Right atrium auricular region (tissue), 2 donors: ENCODE data around the gene ZNF625. TPM values are rescaled to one million over a fixed set of nuclear protein-coding genes. Genes with fewer than 3 reads are reported as not detected.

ENCODE experiments used
- DNase-seq: peaks from one replicate; pipeline ENCODE4 v3.0.0-alpha.2; 2019; ENCODE audit warnings: low spot score
- H3K27ac ChIP-seq, 2 donors: fragments of 200-600 bp; sonication (generic); 1 replicate in 1 of 2; 2 replicates in 1 of 2; pipeline ENCODE4 v1.5.1; 2016 to 2019
- H3K27me3 ChIP-seq, 2 donors: fragments of 200-600 bp; sonication (generic); one replicate each; pipeline versions ENCODE4 v1.5.1 to v1.6.0; 2017 to 2019
- H3K36me3 ChIP-seq: fragments of 200-600 bp; sonication (generic); one replicate; pipeline ENCODE4 v1.5.1; 2016
- H3K4me1 ChIP-seq, 2 donors: fragments of 200-600 bp; sonication (generic); one replicate each; pipeline versions ENCODE4 v1.5.1 to v1.6.0; 2017 to 2019
- H3K4me3 ChIP-seq, 2 donors: fragments of 200-600 bp; sonication (generic); 1 replicate in 1 of 2; 2 replicates in 1 of 2; pipeline ENCODE4 v1.5.1; 2017 to 2019; ENCODE audit warnings: mild to moderate bottlenecking in 1 of 2, moderate library complexity in 1 of 2
- H3K9me3 ChIP-seq, 2 donors: fragments of 200-600 bp; sonication (generic); one replicate each; pipeline ENCODE4 v1.5.1; 2019
- total RNA-seq, 2 donors: library from RNA; depleted of rRNA; stranded (reverse); fragments of >200 nt; gene quantifications; one replicate each; pipeline ENCODE4 v1.1.0, GENCODE V29; 2016
- TF ChIP-seq, protein P1 (sequence below), 2 donors: fragments of 200-600 bp; sonication (generic); IDR thresholded peaks; one replicate each; pipeline ENCODE4 v1.5.1; 2019; ENCODE audit warnings: antibody characterized with exemption in 2 of 2

Gene ZNF625
- 1 to 10 TPM; 3.2 to 6.3 TPM for total RNA-seq

DNA sequence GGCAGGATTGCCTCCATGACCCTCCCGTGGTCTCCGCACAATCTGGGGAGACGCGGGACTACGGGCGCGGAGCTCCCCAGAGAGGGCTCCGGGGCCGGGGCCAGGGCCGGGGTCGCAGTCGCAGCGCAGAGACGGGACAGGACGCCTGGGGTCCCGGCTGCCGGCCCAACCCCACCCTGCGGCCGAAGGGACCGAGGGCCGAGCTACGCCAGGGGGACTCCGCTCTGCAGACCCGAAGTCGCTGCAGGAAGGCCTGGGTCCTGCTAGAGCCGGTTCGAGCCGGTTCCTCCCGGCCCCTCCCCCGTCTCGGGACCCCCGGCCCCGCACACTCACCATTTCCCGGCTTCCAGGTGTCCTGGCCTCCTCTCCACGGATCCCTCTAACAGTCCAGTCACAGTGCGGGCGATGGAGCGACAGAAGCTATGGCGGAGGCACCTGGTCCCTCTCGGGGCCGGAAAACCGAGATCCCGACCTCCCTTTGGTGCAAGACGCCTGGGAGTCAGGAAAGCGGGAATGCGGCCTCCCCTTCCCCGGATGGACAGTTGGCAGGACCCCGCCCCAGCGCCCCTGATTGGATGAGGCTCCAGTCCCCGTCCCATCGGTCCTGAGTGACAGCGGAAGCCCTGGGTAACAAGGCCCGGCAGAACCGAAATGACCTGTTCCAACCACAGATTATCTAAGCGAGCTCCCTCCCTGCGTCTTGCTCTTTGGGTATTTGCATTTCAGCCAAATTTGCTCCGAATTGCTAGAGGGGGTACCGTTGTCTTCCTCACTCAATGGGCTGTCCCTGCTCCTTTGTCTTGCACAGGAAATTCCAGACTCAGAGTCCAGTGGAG is at the start of gene ZNF625:
Gene ZNF625 (minus strand): TSS at position 512 of the 836 bp plus-strand sequence. CDS start 176 bp downstream, at position 336.
- no peaks in the 10 kb centered on the region for H3K9me3 ChIP-seq
- peak; percentile 91 for DNase-seq
- H3K27ac ChIP-seq, result peak within 1 kb of the TSS; percentile 70 to 79
- peaks cover 0 to 14% of the 10 kb centered on the region in 2 donors for H3K4me1 ChIP-seq
- H3K4me3 ChIP-seq, result peak within 1 kb of the TSS; percentile 80 to 83
- TF ChIP-seq, protein P1, sequence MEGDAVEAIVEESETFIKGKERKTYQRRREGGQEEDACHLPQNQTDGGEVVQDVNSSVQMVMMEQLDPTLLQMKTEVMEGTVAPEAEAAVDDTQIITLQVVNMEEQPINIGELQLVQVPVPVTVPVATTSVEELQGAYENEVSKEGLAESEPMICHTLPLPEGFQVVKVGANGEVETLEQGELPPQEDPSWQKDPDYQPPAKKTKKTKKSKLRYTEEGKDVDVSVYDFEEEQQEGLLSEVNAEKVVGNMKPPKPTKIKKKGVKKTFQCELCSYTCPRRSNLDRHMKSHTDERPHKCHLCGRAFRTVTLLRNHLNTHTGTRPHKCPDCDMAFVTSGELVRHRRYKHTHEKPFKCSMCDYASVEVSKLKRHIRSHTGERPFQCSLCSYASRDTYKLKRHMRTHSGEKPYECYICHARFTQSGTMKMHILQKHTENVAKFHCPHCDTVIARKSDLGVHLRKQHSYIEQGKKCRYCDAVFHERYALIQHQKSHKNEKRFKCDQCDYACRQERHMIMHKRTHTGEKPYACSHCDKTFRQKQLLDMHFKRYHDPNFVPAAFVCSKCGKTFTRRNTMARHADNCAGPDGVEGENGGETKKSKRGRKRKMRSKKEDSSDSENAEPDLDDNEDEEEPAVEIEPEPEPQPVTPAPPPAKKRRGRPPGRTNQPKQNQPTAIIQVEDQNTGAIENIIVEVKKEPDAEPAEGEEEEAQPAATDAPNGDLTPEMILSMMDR (IDR thresholded peaks at IDR 0.05), result no peak
- no peaks in the 10 kb centered on the region for H3K36me3 ChIP-seq
- H3K27me3 ChIP-seq, result no peaks in the 10 kb centered on the region

GRCh38 chr19:12205296-12205695 is 48.8 kb upstream of the ZNF625 start:
- H3K27ac ChIP-seq, result no peak overlapping the region
- TF ChIP-seq, protein P1 (IDR thresholded peaks at IDR 0.05), result no peak
- no peak for DNase-seq
- no peak overlapping the region for H3K4me3 ChIP-seq
- no peaks in the 10 kb centered on the region for H3K36me3 ChIP-seq
- no peaks in the 10 kb centered on the region for H3K4me1 ChIP-seq
- H3K27me3 ChIP-seq, result no peaks in the 10 kb centered on the region
- peaks cover 10 to 30% of the 10 kb centered on the region in 2 donors for H3K9me3 ChIP-seq

DNA sequence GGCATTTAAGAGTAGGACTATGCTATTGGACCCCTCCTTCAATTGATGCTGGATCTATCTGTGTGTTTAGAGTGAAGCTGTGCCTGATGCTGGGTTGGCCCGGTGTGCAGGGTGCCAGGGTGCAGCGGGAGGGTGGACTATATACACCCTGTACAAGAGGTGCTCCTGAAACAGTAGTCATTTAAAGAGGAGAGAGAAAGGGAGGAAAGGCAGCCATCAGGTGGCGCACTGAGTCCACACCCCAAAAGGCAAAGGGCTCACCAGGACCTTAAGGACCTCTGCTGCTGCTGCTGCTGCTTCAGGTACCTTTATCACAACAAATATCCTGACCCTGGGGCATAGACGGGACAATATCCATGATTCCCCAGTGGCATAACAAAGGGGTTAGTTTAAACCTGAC is 45.7 kb upstream of the ZNF625 start:
- Histone ChIP-seq H3K4me3 (no peak overlapping the region), H3K27me3 (no peaks in the 10 kb centered on the region), H3K4me1 (no peaks in the 10 kb centered on the region), H3K36me3 (no peaks in the 10 kb centered on the region), H3K27ac (no peak overlapping the region), H3K9me3 (peaks cover 0 to 9% of the 10 kb centered on the region in 2 donors)
- TF ChIP-seq, protein P1 (IDR thresholded peaks at IDR 0.05), result peak in 1 of 2 donors; percentile 47
- DNase-seq, result no peak

GRCh38 chr19:12199757-12200419 is 43.4 kb upstream of the ZNF625 start:
- no peak for DNase-seq
- H3K9me3 ChIP-seq, result peaks cover 0 to 9% of the 10 kb centered on the region in 2 donors
- peaks cover 0 to 10% of the 10 kb centered on the region in 2 donors for H3K4me1 ChIP-seq
- H3K27me3 ChIP-seq, result no peaks in the 10 kb centered on the region
- H3K27ac ChIP-seq, result no peak overlapping the region
- TF ChIP-seq, protein P1 (IDR thresholded peaks at IDR 0.05), result no peak
- no peak overlapping the region for H3K4me3 ChIP-seq
- no peaks in the 10 kb centered on the region for H3K36me3 ChIP-seq

DNA sequence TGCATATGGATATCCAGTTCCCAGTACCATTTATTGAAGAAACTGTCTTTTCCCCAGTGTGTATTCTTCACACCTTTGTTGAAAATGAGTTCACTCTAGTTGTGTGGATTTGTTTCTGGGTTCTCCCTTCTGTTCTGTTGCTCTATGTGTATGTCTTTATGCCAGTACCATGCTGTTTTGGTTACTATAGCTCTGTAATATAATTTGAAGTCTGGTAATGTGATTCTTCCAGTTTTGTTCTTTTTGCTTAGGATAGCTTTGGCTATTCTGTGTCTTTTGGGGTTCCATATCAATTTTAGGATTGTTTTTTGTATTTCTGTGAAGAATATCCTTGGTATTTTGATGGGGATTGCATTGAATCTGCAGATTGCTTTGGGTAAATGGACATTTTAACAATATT is 41.6 kb upstream of the ZNF625 start:
- H3K4me1 ChIP-seq, result peaks cover 0 to 10% of the 10 kb centered on the region in 2 donors
- no peak overlapping the region for H3K27ac ChIP-seq
- DNase-seq, result no peak
- no peaks in the 10 kb centered on the region for H3K36me3 ChIP-seq
- H3K4me3 ChIP-seq, result no peak overlapping the region
- TF ChIP-seq, protein P1 (IDR thresholded peaks at IDR 0.05), result no peak
- H3K9me3 ChIP-seq, result peaks cover 0 to 9% of the 10 kb centered on the region in 2 donors
- no peaks in the 10 kb centered on the region for H3K27me3 ChIP-seq
